Colonic mucosa (tissue), 4 donors: ENCODE measurements around the gene RING1. TPM values are rescaled to one million over a fixed set of nuclear protein-coding genes. Genes with fewer than 3 reads are reported as not detected.

Source experiments
- DNase-seq: peaks from one replicate; pipeline ENCODE4 v3.0.0-alpha.2; 2020
- H3K27ac ChIP-seq: fragments of 200-600 bp; one replicate; pipeline ENCODE4 v1.8.0; 2021
- H3K27me3 ChIP-seq: fragments of 200-600 bp; one replicate; pipeline ENCODE4 v1.8.0; 2021
- H3K36me3 ChIP-seq: fragments of 200-600 bp; one replicate; pipeline ENCODE4 v1.8.0; 2021
- H3K4me1 ChIP-seq: fragments of 200-600 bp; one replicate; pipeline ENCODE4 v1.8.0; 2021; ENCODE audit warnings: mild to moderate bottlenecking
- H3K4me3 ChIP-seq: fragments of 200-600 bp; one replicate; pipeline ENCODE4 v1.8.0; 2021
- H3K9ac ChIP-seq, 2 donors: one replicate each; pipeline ENCODE4 v1.7.0; 2013; ENCODE audit warnings: control low read depth in 2 of 2, low read depth in 2 of 2, low read length in 2 of 2
- H3K9me3 ChIP-seq: fragments of 200-600 bp; one replicate; pipeline ENCODE4 v1.8.0; 2021
- CTCF ChIP-seq: fragments of 200-600 bp; IDR thresholded peaks from one replicate; pipeline ENCODE4 v1.8.0; 2022; ENCODE audit warnings: antibody characterized with exemption, mild to moderate bottlenecking
- intact Hi-C: fragments of 100-400 bp; cut with DNase I; formaldehyde crosslinking; loops from one replicate; pipeline ENCODE4 v1.14.1; 2022
- total RNA-seq, 2 donors: library from RNA; stranded (reverse); fragmentation: NEBNext Ultra II Directional in 1 of 2; extraction: Animal tissue kit (Norgen Biotek cat#: 25700) in 1 of 2; gene quantifications; one replicate each; pipeline ENCODE4 v1.2.1, GENCODE V29; 2021
- donor health status: healthy.
- donor health status: DM: no; HTN: no; CAD: no.
- donor health status: DM: no; HTN: no; CAD: no.

RING1 gene
- total RNA-seq, 2 donors from 2014 or later: 24.8 to 30.9 TPM

DNA sequence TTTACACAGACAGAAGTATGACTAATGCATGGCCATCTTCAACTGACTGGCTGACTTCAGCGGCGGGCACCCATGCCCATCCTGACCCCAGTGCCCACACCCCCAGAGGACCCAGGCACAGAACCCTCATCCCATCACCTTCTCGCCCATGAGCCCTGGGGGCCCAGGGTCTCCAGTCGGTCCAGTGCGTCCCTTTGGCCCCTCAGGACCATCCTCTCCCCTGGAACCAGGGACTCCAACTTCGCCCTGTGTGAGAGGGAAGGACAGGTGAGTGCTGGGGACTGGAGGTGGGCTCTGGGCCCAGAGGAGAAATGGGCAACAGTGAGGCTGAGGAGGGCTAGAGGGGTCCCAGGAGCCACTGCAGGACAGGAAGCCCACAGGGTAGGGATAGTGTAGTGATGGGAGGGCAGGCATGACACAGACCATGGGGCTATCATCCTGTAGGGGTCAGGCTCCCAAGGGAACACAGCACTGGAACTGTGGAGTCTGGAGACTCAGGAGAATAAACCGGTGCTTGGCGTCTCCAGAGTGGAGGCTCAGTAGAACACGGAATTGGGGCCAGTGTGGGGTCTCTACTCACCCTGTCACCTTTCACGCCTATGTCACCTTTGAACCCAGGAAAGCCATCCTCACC, 32.7 kb upstream of the RING1 start:
- H3K9me3 ChIP-seq: no peaks in the 10 kb centered on the region
- no peak for TF ChIP-seq CTCF
- no peak overlapping the region for H3K4me3 ChIP-seq
- no peak overlapping the region for H3K27ac ChIP-seq
- DNase-seq: no peak
- no peaks in the 10 kb centered on the region for H3K27me3 ChIP-seq
- no peak overlapping the region for H3K9ac ChIP-seq
- intact Hi-C loops: no loop called here
- H3K4me1 ChIP-seq: no peaks in the 10 kb centered on the region
- H3K36me3 ChIP-seq: no peaks in the 10 kb centered on the region

DNA sequence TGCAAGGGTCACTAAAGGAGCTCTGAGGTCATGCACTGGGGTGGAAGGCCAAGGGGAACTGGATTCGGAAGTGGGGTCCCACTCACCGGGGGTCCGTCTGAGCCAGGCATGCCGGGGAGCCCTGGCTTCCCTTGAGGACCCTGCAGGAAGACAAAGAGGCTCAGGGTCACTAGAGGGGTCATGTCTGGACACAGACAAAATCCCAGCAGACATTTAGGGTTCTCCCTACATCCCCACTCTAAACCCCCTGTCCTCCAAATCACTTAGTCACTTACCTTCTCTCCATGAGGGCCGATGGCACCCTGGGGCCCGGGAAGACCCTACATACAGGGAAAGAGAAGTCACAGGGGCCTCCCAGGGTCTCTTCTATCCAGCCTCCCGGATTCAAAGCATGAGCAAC, 31.4 kb upstream of the RING1 start:
- Histone ChIP-seq H3K4me1 (no peaks in the 10 kb centered on the region), H3K27me3 (no peaks in the 10 kb centered on the region), H3K36me3 (no peaks in the 10 kb centered on the region), H3K4me3 (no peak overlapping the region), H3K9me3 (no peaks in the 10 kb centered on the region), H3K9ac (no peak overlapping the region), H3K27ac (no peak overlapping the region)
- DNase-seq: no peak
- no peak for TF ChIP-seq CTCF
- intact Hi-C loops: no loop called here

GRCh38 chr6:33177552-33178446, 30.5 kb upstream of the RING1 start:
- Histone ChIP-seq H3K4me1 (no peaks in the 10 kb centered on the region), H3K36me3 (no peaks in the 10 kb centered on the region), H3K4me3 (no peak overlapping the region), H3K27ac (no peak overlapping the region), H3K27me3 (no peaks in the 10 kb centered on the region), H3K9ac (no peak overlapping the region), H3K9me3 (no peaks in the 10 kb centered on the region)
- intact Hi-C loops: no loop called here
- TF ChIP-seq CTCF: no peak
- no peak for DNase-seq

GRCh38 chr6:33178755-33179475, 29.4 kb upstream of the RING1 start:
- Histone ChIP-seq H3K4me3 (no peak overlapping the region), H3K9ac (no peak overlapping the region), H3K36me3 (no peaks in the 10 kb centered on the region), H3K4me1 (no peaks in the 10 kb centered on the region), H3K27me3 (no peaks in the 10 kb centered on the region), H3K27ac (no peak overlapping the region), H3K9me3 (no peaks in the 10 kb centered on the region)
- TF ChIP-seq CTCF: no peak
- intact Hi-C loops: no loop called here
- no peak for DNase-seq

DNA sequence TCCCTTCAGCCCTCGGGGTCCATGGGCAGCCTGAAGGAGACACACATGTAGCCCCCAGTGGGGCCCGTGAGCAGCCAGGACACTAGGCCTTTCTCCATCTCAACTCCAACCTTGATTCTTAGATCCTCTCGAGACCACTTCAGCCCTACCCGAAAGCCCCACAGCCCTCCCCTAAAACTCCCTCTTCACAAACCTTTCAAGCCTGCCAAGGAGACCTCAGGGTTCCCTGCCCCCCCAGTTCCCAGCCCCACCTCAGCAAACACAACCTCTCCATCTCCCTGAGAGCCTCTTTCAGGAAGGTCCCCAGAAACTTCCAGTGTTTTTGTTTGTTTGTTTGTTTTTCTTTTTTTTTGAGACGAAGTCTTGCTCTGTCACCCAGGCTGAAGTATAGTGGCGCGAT, 27.2 kb upstream of the RING1 start:
- no peak overlapping the region for H3K9ac ChIP-seq
- TF ChIP-seq CTCF: no peak
- H3K9me3 ChIP-seq: no peaks in the 10 kb centered on the region
- no peak overlapping the region for H3K27ac ChIP-seq
- H3K36me3 ChIP-seq: no peaks in the 10 kb centered on the region
- H3K4me3 ChIP-seq: no peak overlapping the region
- H3K27me3 ChIP-seq: no peaks in the 10 kb centered on the region
- no peak for DNase-seq
- intact Hi-C loops: no loop called here
- no peaks in the 10 kb centered on the region for H3K4me1 ChIP-seq
